B cell (primary cell): ENCODE measurements around the gene ACTN1. TPM values are rescaled to one million over a fixed set of nuclear protein-coding genes. Genes with fewer than 3 reads are reported as not detected.

ENCODE experiments used
- ATAC-seq: fragments of 200-7000 bp; cut with Tn5 transposase; one replicate; pipeline ENCODE4 v1.10.0; 2021; ENCODE audit warnings: low read depth, mild to moderate bottlenecking, moderate number of reproducible peaks, moderate library complexity
- CTCF ChIA-PET: fragments of 350-600 bp; sonication (Branson Sonifier 250); formaldehyde crosslinking; loops from one replicate; lab custom pipeline; 2021; ENCODE audit warnings: antibody characterized with exemption, inconsistent platforms; lab: Charles Lee
- POLR2A ChIA-PET: fragments of 350-600 bp; sonication (Branson Sonifier 250); formaldehyde crosslinking; loops from one replicate; lab custom pipeline; 2021; ENCODE audit warnings: antibody characterized with exemption; lab: Charles Lee
- DNase-seq: peaks from one replicate; pipeline ENCODE4 v3.0.0; 2013
- H2AFZ ChIP-seq: 2 replicates; pipeline ENCODE4 v1.6.1; 2012; ENCODE audit warnings: mild to moderate bottlenecking, low read depth, low read length; ENCODE audit not compliant: insufficient read depth, poor library complexity, severe bottlenecking
- H3K27ac ChIP-seq, 2 donors: 1 replicate in 1 of 2; 2 replicates in 1 of 2; pipeline ENCODE4 v1.5.1; 2012 to 2013; ENCODE audit warnings: low read length in 2 of 2, mild to moderate bottlenecking in 2 of 2, moderate library complexity in 1 of 2
- H3K27me3 ChIP-seq, 4 experiments: fragments of 200-600 bp in 1 of 4; sonication (generic) in 1 of 4; replicated peaks in 1 of 4; 1 replicate in 2 of 4; 2 replicates in 2 of 4; pipeline versions ENCODE4 v1.6.1 to v1.7.0; 2013 to 2016; ENCODE audit warnings: low read length in 3 of 4, mild to moderate bottlenecking in 2 of 4, mixed read lengths in 1 of 4, moderate library complexity in 1 of 4; ENCODE audit not compliant: insufficient read depth in 4 of 4, control insufficient read depth in 3 of 4; ENCODE audit errors: control extremely low read depth in 1 of 4
- H3K36me3 ChIP-seq, 2 experiments: replicated peaks in 1 of 2; 1 replicate in 1 of 2; 2 replicates in 1 of 2; pipeline versions ENCODE4 v1.6.1 to v1.7.1; 2013; ENCODE audit warnings: low read length in 1 of 2; ENCODE audit not compliant: insufficient read depth in 2 of 2, control insufficient read depth in 1 of 2; ENCODE audit errors: control extremely low read depth in 1 of 2, extremely low read depth in 1 of 2
- H3K4me1 ChIP-seq, 2 donors: fragments of 200-600 bp in 1 of 2; sonication (generic) in 1 of 2; 1 replicate in 1 of 2; 2 replicates in 1 of 2; pipeline versions ENCODE4 v1.5.1 to v1.6.1; 2013 to 2017; ENCODE audit warnings: low read length in 2 of 2; ENCODE audit not compliant: control insufficient read depth in 2 of 2, insufficient read depth in 2 of 2
- H3K4me2 ChIP-seq: replicated peaks from 2 replicates; pipeline ENCODE3; 2012; ENCODE audit warnings: mild to moderate bottlenecking, low read depth, low read length; ENCODE audit not compliant: poor library complexity, severe bottlenecking
- H3K4me3 ChIP-seq, 5 experiments: fragments of 200-600 bp in 1 of 5; sonication (generic) in 1 of 5; 1 replicate in 3 of 5; 2 replicates in 2 of 5; pipeline versions ENCODE4 v1.5.1 to v1.7.0; 2011 to 2016; ENCODE audit warnings: low read length in 4 of 5, mild to moderate bottlenecking in 4 of 5, low read depth in 2 of 5, control low read depth in 1 of 5, moderate library complexity in 1 of 5; ENCODE audit not compliant: insufficient read depth in 1 of 5; ENCODE audit errors: control extremely low read depth in 1 of 5, extremely low read depth in 1 of 5
- H3K79me2 ChIP-seq: fragments of 200-600 bp; sonication (generic); one replicate; pipeline ENCODE4 v1.6.0; 2016; ENCODE audit warnings: low read length; ENCODE audit not compliant: control insufficient read depth, insufficient read depth
- H3K9ac ChIP-seq: fragments of 200-600 bp; sonication (generic); 2 replicates; pipeline ENCODE4 v1.6.1; 2017; ENCODE audit warnings: mild to moderate bottlenecking, low read length, moderate library complexity
- H3K9me3 ChIP-seq, 3 donors: one replicate each; pipeline versions ENCODE4 v1.6.1 to v1.7.1; 2013; ENCODE audit warnings: low read length in 2 of 3; ENCODE audit not compliant: control insufficient read depth in 2 of 3, insufficient read depth in 1 of 3; ENCODE audit errors: control extremely low read depth in 1 of 3
- H4K20me1 ChIP-seq: 2 replicates; pipeline ENCODE4 v1.6.0; 2012; ENCODE audit warnings: mild to moderate bottlenecking, low read length; ENCODE audit not compliant: insufficient read depth, control insufficient read depth, poor library complexity, severe bottlenecking
- H3K27ac Mint-ChIP-seq: one replicate; pipeline ENCODE4 v1.8.0; 2021; ENCODE audit warnings: mixed read lengths
- H3K27me3 Mint-ChIP-seq: one replicate; pipeline ENCODE4 v1.8.0; 2021; ENCODE audit warnings: mixed read lengths
- H3K4me1 Mint-ChIP-seq: one replicate; pipeline ENCODE4 v1.8.0; 2021; ENCODE audit warnings: mixed read lengths
- H3K4me3 Mint-ChIP-seq: one replicate; pipeline ENCODE4 v1.8.0; 2021; ENCODE audit warnings: mixed read lengths
- H3K9me3 Mint-ChIP-seq: one replicate; pipeline ENCODE4 v1.8.0; 2022; ENCODE audit warnings: mixed read lengths; ENCODE audit not compliant: insufficient read depth
- CTCF ChIP-seq: fragments of 200-600 bp; IDR thresholded peaks from one replicate; pipeline ENCODE4 v1.8.0; 2022; ENCODE audit warnings: antibody characterized with exemption, mild to moderate bottlenecking
- EZH2 ChIP-seq: IDR thresholded peaks from 2 replicates; pipeline ENCODE4 v1.6.1; 2012; ENCODE audit warnings: borderline replicate concordance, low read depth, mild to moderate bottlenecking, moderate library complexity, low read length; ENCODE audit not compliant: insufficient read depth, poor library complexity, severe bottlenecking
- WGBS: methylation state at CpG from one replicate; pipeline ENCODE4 v1.1.5; 2013; ENCODE audit warnings: missing lambda C conversion rate; ENCODE audit not compliant: insufficient coverage; 5-methylcytosine and 5-hydroxymethylcytosine counted together
- intact Hi-C: fragments of 100-400 bp; cut with micrococcal nuclease; formaldehyde crosslinking; loops from one replicate; pipeline ENCODE4 v1.10.0; 2022
- polyA plus RNA-seq: library from polyadenylated mRNA; depleted of rRNA; stranded (reverse); fragments of >200 nt; gene quantifications from 2 replicates; pipeline ENCODE4 v1.2.3, GENCODE V29; 2012
- total RNA-seq, 2 donors: library from RNA; stranded (reverse); fragments of 120-200 nt in 1 of 2; gene quantifications; 1 replicate in 1 of 2; 2 replicates in 1 of 2; pipeline versions ENCODE4 v1.2.3 to v1.2.4, GENCODE V29; 2013 to 2022

The ACTN1 gene
- total and polyA plus RNA-seq, 2 donors (not counting 1 experiment from before 2014, with no cell fraction given): 0.74 to 0.89 TPM

- WGBS: 64% methylated on average over 6 of the region's 12 CpGs
- intact Hi-C loops: no loop called here
- Histone ChIP-seq H3K4me3 (no peak overlapping the region), H3K4me1 (peaks cover 4% of the 10 kb centered on the region in 2 donors), H3K4me2 (no peak overlapping the region), H3K9me3 (no peaks in the 10 kb centered on the region), H2AFZ (no peak overlapping the region), H4K20me1 (no peaks in the 10 kb centered on the region), H3K9ac (no peak overlapping the region), H3K27me3 (peaks cover 0 to 9% (median 0%) of the 10 kb centered on the region in 4 experiments), H3K36me3 (no peaks in the 10 kb centered on the region), H3K27ac (no peak overlapping the region), H3K79me2 (no peaks in the 10 kb centered on the region)
- peaks cover 26% of the 10 kb centered on the region for H3K27me3 Mint-ChIP-seq
- CTCF ChIA-PET: interaction anchor here (0.5 kb wide), 1 partner anchor 90 kb away, joined by 3 read pairs; no protein-coding TSS in a partner anchor
- H3K4me3 Mint-ChIP-seq: no peak overlapping the region
- no peak for TF ChIP-seq EZH2
- no peak for TF ChIP-seq CTCF
- no peaks in the 10 kb centered on the region for H3K9me3 Mint-ChIP-seq
- H3K27ac Mint-ChIP-seq: no peak overlapping the region
- POLR2A ChIA-PET: no interaction called here
- ATAC-seq (no peak), DNase-seq (no peak)
- H3K4me1 Mint-ChIP-seq: peaks cover 6% of the 10 kb centered on the region
These were observed 26.4 kb downstream of the ACTN1 start for GRCh38 chr14:68952531-68953195.

GRCh38 chr14:68951800-68952530 lies 27.1 kb downstream of the ACTN1 start:
- WGBS: 92% methylated on average over 12 of the region's 14 CpGs
- DNase-seq (no peak), ATAC-seq (no peak)
- Histone ChIP-seq H3K9ac (no peak overlapping the region), H3K4me1 (peaks cover 5 to 6% of the 10 kb centered on the region in 2 donors), H3K79me2 (no peaks in the 10 kb centered on the region), H3K4me2 (no peak overlapping the region), H3K4me3 (no peak overlapping the region), H3K27me3 (peaks cover 0 to 9% (median 0%) of the 10 kb centered on the region in 4 experiments), H3K36me3 (no peaks in the 10 kb centered on the region), H4K20me1 (no peaks in the 10 kb centered on the region), H3K9me3 (no peaks in the 10 kb centered on the region), H3K27ac (no peak overlapping the region), H2AFZ (no peak overlapping the region)
- TF ChIP-seq EZH2: no peak
- TF ChIP-seq CTCF: no peak
- intact Hi-C loops: no loop called here
- Mint-ChIP-seq H3K4me3 (no peak overlapping the region), H3K27me3 (peaks cover 23% of the 10 kb centered on the region), H3K9me3 (no peaks in the 10 kb centered on the region), H3K27ac (no peak overlapping the region), H3K4me1 (peaks cover 8% of the 10 kb centered on the region)
- CTCF ChIA-PET: no interaction called here
- POLR2A ChIA-PET: no interaction called here
